Caco-2 (cell line): ENCODE measurements around the gene PITX2. TPM values are rescaled to one million over a fixed set of nuclear protein-coding genes. Genes with fewer than 3 reads are reported as not detected.

ENCODE experiments used
- BruUV-seq: library from RNA; stranded (reverse); fragments of 400-500 nt; replicated peaks from 2 replicates; lab custom pipeline; 2021; lab: Mats Ljungman, UMichigan
- CTCF ChIA-PET: fragments of 300-600 bp; sonication (Branson Sonifier 250); formaldehyde crosslinking; loops from one replicate; lab custom pipeline; 2022; ENCODE audit warnings: antibody characterized with exemption; lab: Charles Lee
- POLR2A ChIA-PET: fragments of 300-600 bp; sonication (Branson Sonifier 250); formaldehyde crosslinking; loops from one replicate; lab custom pipeline; 2022; ENCODE audit warnings: antibody characterized with exemption; lab: Charles Lee
- DNase-seq, 2 experiments: peaks; one replicate each; pipeline versions ENCODE4 v3.0.0 to v3.0.0-alpha.2; 2020 to 2022
- H3K27me3 ChIP-seq: replicated peaks from 2 replicates; pipeline ENCODE4 v1.6.0; 2011; ENCODE audit warnings: low read length; ENCODE audit not compliant: control insufficient read depth, insufficient read depth
- H3K36me3 ChIP-seq: 2 replicates; pipeline ENCODE4 v1.5.1; 2011; ENCODE audit warnings: low read length; ENCODE audit not compliant: control insufficient read depth, insufficient read depth
- H3K4me1 ChIP-seq: fragments of 250-450 bp; sonication (Bioruptor Pico); 2 replicates; pipeline ENCODE4 v1.5.1; 2020; ENCODE audit warnings: mild to moderate bottlenecking
- H3K4me3 ChIP-seq: 2 replicates; pipeline ENCODE4 v1.5.1; 2011; ENCODE audit warnings: low read depth, mild to moderate bottlenecking, control low read depth, low read length
- H3K9me3 ChIP-seq: fragments of 250-450 bp; sonication (Bioruptor Pico); 2 replicates; pipeline ENCODE4 v1.5.1; 2020; ENCODE audit warnings: mild to moderate bottlenecking, moderate library complexity
- H3K27ac Mint-ChIP-seq: one replicate; pipeline ENCODE4 v1.8.0; 2022; ENCODE audit warnings: mixed read lengths; ENCODE audit not compliant: unreplicated experiment
- H3K27me3 Mint-ChIP-seq: one replicate; pipeline ENCODE4 v1.8.0; 2022; ENCODE audit warnings: mixed read lengths; ENCODE audit not compliant: insufficient read depth, unreplicated experiment
- H3K36me3 Mint-ChIP-seq: one replicate; pipeline ENCODE4 v1.8.0; 2022; ENCODE audit warnings: mild to moderate bottlenecking, mixed read lengths; ENCODE audit not compliant: insufficient read depth, unreplicated experiment
- H3K4me1 Mint-ChIP-seq: one replicate; pipeline ENCODE4 v1.8.0; 2022; ENCODE audit warnings: low read depth, mixed read lengths; ENCODE audit not compliant: unreplicated experiment
- H3K4me3 Mint-ChIP-seq: one replicate; pipeline ENCODE4 v1.8.0; 2022; ENCODE audit warnings: mild to moderate bottlenecking, moderate library complexity, mixed read lengths; ENCODE audit not compliant: unreplicated experiment
- H3K9me3 Mint-ChIP-seq: one replicate; pipeline ENCODE4 v1.8.0; 2022; ENCODE audit warnings: mixed read lengths; ENCODE audit not compliant: unreplicated experiment
- intact Hi-C: fragments of 100-400 bp; cut with micrococcal nuclease; formaldehyde crosslinking; loops from one replicate; pipeline ENCODE4 v1.10.0; 2022; ENCODE audit not compliant: unreplicated experiment
- total RNA-seq: library from RNA; stranded (reverse); gene quantifications from 2 replicates; pipeline ENCODE4 v1.2.3, GENCODE V29; 2022
- TF ChIP-seq, protein P1 (sequence below), 2 experiments: fragments of 200-600 bp in 1 of 2; IDR thresholded peaks; 1 replicate in 1 of 2; 2 replicates in 1 of 2; pipeline versions ENCODE4 v1.5.1 to v1.8.0; 2011 to 2022; ENCODE audit warnings: antibody characterized with exemption in 1 of 2, control low read depth in 1 of 2, inconsistent platforms in 1 of 2, low read depth in 1 of 2, low read length in 1 of 2, mild to moderate bottlenecking in 1 of 2, moderate library complexity in 1 of 2; ENCODE audit not compliant: insufficient read depth in 1 of 2, severe bottlenecking in 1 of 2, unreplicated experiment in 1 of 2

Gene PITX2
- total RNA-seq, 1 experiment from 2014 or later: 82.8 TPM

DNA sequence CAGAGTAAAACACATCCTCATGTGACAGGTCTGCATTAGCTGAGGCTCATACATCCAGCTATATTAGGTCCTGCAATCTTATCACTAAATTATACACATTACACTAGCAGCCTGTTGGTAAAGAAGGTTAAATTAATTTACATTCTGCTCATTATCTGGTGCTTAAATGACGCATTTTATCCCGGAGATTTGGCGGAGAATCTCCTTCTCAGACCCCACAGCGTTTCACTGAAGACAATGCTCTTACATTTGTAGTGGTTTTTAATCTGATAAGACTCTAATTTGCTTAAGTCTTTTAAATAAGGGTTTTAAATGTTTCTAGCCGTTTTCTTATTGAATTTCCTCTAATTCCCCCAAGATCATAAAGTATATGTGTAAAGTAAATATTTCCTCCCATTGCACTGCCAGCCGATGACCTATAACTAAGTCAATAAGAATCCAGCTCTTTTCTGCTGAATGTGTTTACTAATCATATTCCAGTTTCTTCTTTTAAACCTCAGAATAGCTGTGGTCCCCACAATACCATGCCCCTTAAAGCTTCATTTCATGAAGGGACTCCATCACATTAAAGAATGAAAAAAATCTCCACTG is 2.1 kb upstream of the PITX2 start:
- H3K36me3 Mint-ChIP-seq: peaks cover 97% of the 10 kb centered on the region
- H3K27ac Mint-ChIP-seq: peak overlapping the region; percentile 31
- TF ChIP-seq, protein P1, sequence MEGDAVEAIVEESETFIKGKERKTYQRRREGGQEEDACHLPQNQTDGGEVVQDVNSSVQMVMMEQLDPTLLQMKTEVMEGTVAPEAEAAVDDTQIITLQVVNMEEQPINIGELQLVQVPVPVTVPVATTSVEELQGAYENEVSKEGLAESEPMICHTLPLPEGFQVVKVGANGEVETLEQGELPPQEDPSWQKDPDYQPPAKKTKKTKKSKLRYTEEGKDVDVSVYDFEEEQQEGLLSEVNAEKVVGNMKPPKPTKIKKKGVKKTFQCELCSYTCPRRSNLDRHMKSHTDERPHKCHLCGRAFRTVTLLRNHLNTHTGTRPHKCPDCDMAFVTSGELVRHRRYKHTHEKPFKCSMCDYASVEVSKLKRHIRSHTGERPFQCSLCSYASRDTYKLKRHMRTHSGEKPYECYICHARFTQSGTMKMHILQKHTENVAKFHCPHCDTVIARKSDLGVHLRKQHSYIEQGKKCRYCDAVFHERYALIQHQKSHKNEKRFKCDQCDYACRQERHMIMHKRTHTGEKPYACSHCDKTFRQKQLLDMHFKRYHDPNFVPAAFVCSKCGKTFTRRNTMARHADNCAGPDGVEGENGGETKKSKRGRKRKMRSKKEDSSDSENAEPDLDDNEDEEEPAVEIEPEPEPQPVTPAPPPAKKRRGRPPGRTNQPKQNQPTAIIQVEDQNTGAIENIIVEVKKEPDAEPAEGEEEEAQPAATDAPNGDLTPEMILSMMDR (IDR thresholded peaks at IDR 0.05; ENCODE audit: insufficient read depth in 1 of 2, low read depth in 1 of 2, low read length in 1 of 2, severe bottlenecking in 1 of 2, unreplicated experiment in 1 of 2): no peak
- H3K4me3 Mint-ChIP-seq: peak overlapping the region; percentile 92
- H3K36me3 ChIP-seq: peaks cover 6% of the 10 kb centered on the region; the same call in 1 of the 2 replicates
- no peaks in the 10 kb centered on the region for H3K9me3 Mint-ChIP-seq
- H3K27me3 Mint-ChIP-seq: no peaks in the 10 kb centered on the region
- no peak overlapping the region for H3K4me3 ChIP-seq
- no TSS peak for BruUV-seq
- ChIA-PET POLR2A (no interaction called here), CTCF (interaction anchor here (0.7 to 1.1 kb wide), 2 partner anchors 42 to 334 kb away, joined by 3 read pairs; no protein-coding TSS in a partner anchor)
- no peaks in the 10 kb centered on the region for H3K27me3 ChIP-seq
- peaks cover 44% of the 10 kb centered on the region for H3K4me1 ChIP-seq
- intact Hi-C loops: loop anchor here (10.0 kb wide), 1 partner anchor 430 kb away; the partner anchor contains the start of gene ELOVL6
- DNase-seq: no peak
- peaks cover 42% of the 10 kb centered on the region for H3K4me1 Mint-ChIP-seq
- H3K9me3 ChIP-seq: no peaks in the 10 kb centered on the region

DNA sequence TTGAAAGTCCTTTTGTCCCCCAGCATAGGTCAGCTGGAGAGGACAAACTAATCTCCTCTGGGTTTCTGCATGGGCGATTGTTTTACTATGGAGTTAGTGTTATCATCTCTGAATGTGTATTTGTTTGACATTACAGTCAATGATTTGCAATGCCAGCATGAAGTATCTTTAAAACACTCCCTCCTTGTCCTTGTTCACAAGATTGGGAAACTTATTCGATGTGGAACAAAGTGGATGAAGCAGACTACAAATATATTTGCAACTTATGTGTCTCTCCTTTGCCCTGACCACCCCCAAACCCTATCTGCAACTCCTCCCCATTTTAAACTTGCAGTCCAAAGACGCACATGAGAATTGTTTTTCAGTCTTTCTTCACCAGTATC is 1.5 kb upstream of the PITX2 start:
- peaks cover 97% of the 10 kb centered on the region for H3K36me3 Mint-ChIP-seq
- peak overlapping the region; percentile 31 for H3K27ac Mint-ChIP-seq
- H3K27me3 ChIP-seq: no peaks in the 10 kb centered on the region
- no peak overlapping the region for H3K4me3 ChIP-seq
- no peak for DNase-seq
- H3K27me3 Mint-ChIP-seq: no peaks in the 10 kb centered on the region
- no peaks in the 10 kb centered on the region for H3K9me3 ChIP-seq
- peaks cover 47% of the 10 kb centered on the region for H3K4me1 Mint-ChIP-seq
- no peaks in the 10 kb centered on the region for H3K9me3 Mint-ChIP-seq
- ChIA-PET CTCF (no interaction called here), POLR2A (no interaction called here)
- H3K4me3 Mint-ChIP-seq: peak overlapping the region; percentile 92
- no TSS peak for BruUV-seq
- H3K4me1 ChIP-seq: peaks cover 44% of the 10 kb centered on the region
- intact Hi-C loops: loop anchor here (10.0 kb wide), 1 partner anchor 430 kb away; the partner anchor contains the start of gene ELOVL6
- TF ChIP-seq, protein P1 (IDR thresholded peaks at IDR 0.05; ENCODE audit: insufficient read depth in 1 of 2, low read depth in 1 of 2, low read length in 1 of 2, severe bottlenecking in 1 of 2, unreplicated experiment in 1 of 2): no peak
- H3K36me3 ChIP-seq: peaks cover 3% of the 10 kb centered on the region; the same call in 1 of the 2 replicates

DNA sequence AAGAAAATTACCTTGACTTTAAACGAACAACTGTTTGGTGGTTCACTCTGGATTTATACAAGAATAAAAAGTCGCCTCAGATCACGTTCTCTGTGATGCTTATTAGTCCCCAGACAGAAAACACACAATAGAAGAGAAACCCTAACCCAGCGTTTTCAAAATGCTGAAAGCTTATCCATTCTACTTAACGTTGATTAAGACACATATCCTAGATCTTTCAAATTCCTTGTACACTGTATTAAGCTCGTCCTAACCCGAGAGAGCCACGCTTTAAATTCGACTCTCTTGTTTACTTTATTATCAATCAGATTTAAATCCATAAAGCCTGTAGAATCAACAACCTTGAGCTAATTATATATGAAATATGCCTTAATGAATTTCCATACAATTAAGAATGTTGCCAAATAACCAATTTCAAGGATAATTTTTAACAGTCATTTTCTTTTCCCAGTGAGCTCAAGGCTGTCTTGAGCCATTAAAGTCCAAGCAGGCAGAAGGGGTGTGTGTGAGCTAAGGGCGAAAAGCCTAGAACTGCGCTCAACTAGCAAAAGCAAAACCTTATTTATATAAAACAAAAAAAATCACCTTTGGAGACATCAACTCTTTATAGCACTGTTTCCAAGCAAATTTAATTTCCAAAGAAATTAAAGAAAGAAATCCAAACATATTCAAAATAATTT is 981 bp upstream of the PITX2 start:
- Mint-ChIP-seq H3K27ac (peak overlapping the region; percentile 86), H3K4me3 (peak overlapping the region; percentile 92), H3K9me3 (no peaks in the 10 kb centered on the region), H3K36me3 (peaks cover 97% of the 10 kb centered on the region), H3K4me1 (peaks cover 49% of the 10 kb centered on the region), H3K27me3 (no peaks in the 10 kb centered on the region)
- POLR2A ChIA-PET: no interaction called here
- no peaks in the 10 kb centered on the region for H3K9me3 ChIP-seq
- H3K4me3 ChIP-seq: peak overlapping the region; percentile 43
- intact Hi-C loops: loop anchor here (1.0 to 10.0 kb wide), 5 partner anchors 12 to 429 kb away; partner anchors contain the start of gene ELOVL6
- peaks cover 2% of the 10 kb centered on the region; the same call in 1 of the 2 replicates for H3K36me3 ChIP-seq
- no peak for DNase-seq
- CTCF ChIA-PET: no interaction called here
- BruUV-seq: no TSS peak
- H3K4me1 ChIP-seq: peaks cover 44% of the 10 kb centered on the region
- H3K27me3 ChIP-seq: no peaks in the 10 kb centered on the region
- TF ChIP-seq, protein P1 (IDR thresholded peaks at IDR 0.05; ENCODE audit: insufficient read depth in 1 of 2, low read depth in 1 of 2, low read length in 1 of 2, severe bottlenecking in 1 of 2, unreplicated experiment in 1 of 2): no peak
